A673 (cell line): ENCODE data around the gene FAM50B.

Source experiments
- CTCF ChIP-seq: fragments of 300-800, 200-600 bp; sonication (generic); conservative IDR thresholded peaks from 2 replicates; pipeline ENCODE4 v1.5.1; 2017; ENCODE audit warnings: low read depth, mild to moderate bottlenecking, antibody characterized with exemption, low read length, moderate library complexity, mixed read lengths
- EZH2 ChIP-seq: fragments of 200-600 bp; sonication (generic); IDR thresholded peaks from 2 replicates; pipeline ENCODE4 v1.6.1; 2017; ENCODE audit warnings: borderline replicate concordance, low read depth, mild to moderate bottlenecking, mixed read lengths, antibody characterized with exemption, low read length; ENCODE audit not compliant: poor library complexity, severe bottlenecking

- no peak for TF ChIP-seq CTCF
- TF ChIP-seq EZH2 = no peak
These were observed 40.2 kb upstream of the FAM50B start for GRCh38 chr6:3808759-3809514.
